Measurements from ENCODE around the gene CCDC157. TPM values are rescaled to one million over a fixed set of nuclear protein-coding genes. Genes with fewer than 3 reads are reported as not detected.

CCDC157 gene
- total RNA-seq, 2 experiments from 2014 or later: 2.2 to 2.4 TPM

- DNase-seq (peak; percentile 52), ATAC-seq (peak; percentile 43)
- ChIA-PET POLR2A (interaction anchor here (0.8 to 8.7 kb wide), 6 partner anchors 9 to 30 kb away, joined by 3 to 68 read pairs (median 3); partner anchors contain the start of genes CASTOR1 and TBC1D10A), CTCF (interaction anchor here (1.2 to 9.5 kb wide), 4 partner anchors 9 to 21 kb away, joined by 3 to 81 read pairs (median 4); partner anchors contain the start of genes CASTOR1 and TBC1D10A)
- intact Hi-C loops (cut with micrococcal nuclease): loop anchor here (2.0 kb wide), 1 partner anchor 15 kb away; no protein-coding TSS in a partner anchor
- H3K4me3 Mint-ChIP-seq: peak overlapping the region; percentile 4
- no peaks in the 10 kb centered on the region for H3K27me3 Mint-ChIP-seq
- peaks cover 14% of the 10 kb centered on the region for H3K36me3 Mint-ChIP-seq (ENCODE audit: low read depth)
- no peaks in the 10 kb centered on the region for H3K9me3 Mint-ChIP-seq
- peak overlapping the region; percentile 85 for H3K27ac Mint-ChIP-seq
- no peak for TF ChIP-seq CTCF (IDR thresholded peaks at IDR 0.05)
- peaks cover 91% of the 10 kb centered on the region for H3K4me1 Mint-ChIP-seq (ENCODE audit: low read depth)
Measured at GRCh38 chr22:30309951-30310741, 46.7 kb upstream of the CCDC157 start.

GRCh38 chr22:30310881-30311771, 45.7 kb upstream of the CCDC157 start:
- ChIA-PET POLR2A (interaction anchor here (0.8 to 8.7 kb wide), 5 partner anchors 10 to 29 kb away, joined by 3 to 68 read pairs (median 3); partner anchors contain the start of genes CASTOR1 and TBC1D10A), CTCF (interaction anchor here (1.2 to 9.5 kb wide), 4 partner anchors 10 to 23 kb away, joined by 3 to 81 read pairs (median 20); partner anchors contain the start of genes CASTOR1 and TBC1D10A)
- peaks cover 91% of the 10 kb centered on the region for H3K4me1 Mint-ChIP-seq (ENCODE audit: low read depth)
- peak overlapping the region; percentile 85 for H3K27ac Mint-ChIP-seq
- intact Hi-C loops (cut with micrococcal nuclease): loop anchor here (2.0 kb wide), 1 partner anchor 14 kb away; no protein-coding TSS in a partner anchor
- no peak for TF ChIP-seq CTCF (IDR thresholded peaks at IDR 0.05)
- ATAC-seq: no peak
- no peak overlapping the region for H3K4me3 Mint-ChIP-seq
- no peaks in the 10 kb centered on the region for H3K9me3 Mint-ChIP-seq
- H3K36me3 Mint-ChIP-seq (ENCODE audit: low read depth): peaks cover 17% of the 10 kb centered on the region
- no peak for DNase-seq
- H3K27me3 Mint-ChIP-seq: no peaks in the 10 kb centered on the region

- no peak for TF ChIP-seq CTCF (IDR thresholded peaks at IDR 0.05)
- Mint-ChIP-seq H3K4me3 (no peak overlapping the region), H3K36me3 (ENCODE audit: low read depth) (peaks cover 19% of the 10 kb centered on the region), H3K4me1 (ENCODE audit: low read depth) (peaks cover 88% of the 10 kb centered on the region), H3K27me3 (no peaks in the 10 kb centered on the region), H3K27ac (peak overlapping the region; percentile 85), H3K9me3 (no peaks in the 10 kb centered on the region)
- intact Hi-C loops (cut with micrococcal nuclease): no loop called here
- ATAC-seq (peak; percentile 45), DNase-seq (peak; percentile 61)
- POLR2A ChIA-PET: interaction anchor here (0.9 to 8.7 kb wide), 2 partner anchors 13 to 23 kb away, joined by 3 to 68 read pairs; partner anchors contain the start of genes CASTOR1 and TBC1D10A
- CTCF ChIA-PET: interaction anchor here (4.5 kb wide), 1 partner anchor 24 kb away, joined by 37 read pairs; the partner anchor contains the start of gene CASTOR1
Measured at GRCh38 chr22:30312053-30312452, 44.8 kb upstream of the CCDC157 start.

DNA sequence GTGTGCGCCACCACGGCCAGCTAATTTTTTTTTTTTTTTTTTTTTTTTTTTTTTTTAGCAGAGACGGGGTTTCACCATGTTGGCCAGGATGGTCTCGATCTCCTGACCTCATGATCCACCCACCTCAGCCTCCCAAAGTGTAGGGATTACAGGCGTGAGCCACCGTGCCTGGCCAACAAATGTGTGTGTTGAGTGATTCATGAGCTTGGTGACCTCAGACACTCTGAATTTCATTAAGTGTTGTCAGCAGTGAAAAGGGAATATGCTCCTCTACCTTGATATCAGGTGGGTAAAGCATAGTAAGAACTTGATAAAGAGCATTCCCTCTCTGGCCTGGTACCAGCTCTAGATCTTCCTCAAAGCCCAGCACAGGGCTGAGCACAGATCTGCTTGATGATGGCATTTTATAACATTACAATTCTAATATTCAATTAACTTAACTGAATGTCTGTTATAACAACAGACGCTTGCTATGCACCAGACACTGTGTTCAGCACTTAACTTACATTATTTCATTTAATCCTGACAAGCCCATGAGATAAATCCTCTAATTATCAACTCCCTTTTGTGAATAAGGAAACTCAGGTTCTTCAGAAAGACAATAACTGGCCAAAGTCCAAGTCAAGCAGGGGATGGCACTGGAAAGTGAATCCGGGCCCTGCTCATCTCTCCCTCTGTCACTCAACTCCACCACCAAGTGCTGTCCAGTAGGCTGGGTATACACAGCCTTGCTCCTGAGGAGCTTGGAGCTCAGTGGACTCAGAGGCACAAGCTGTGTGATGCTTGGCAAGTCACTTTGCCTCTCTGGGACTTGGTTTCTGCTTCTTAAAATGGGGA, 43.1 kb upstream of the CCDC157 start:
- CTCF ChIA-PET: interaction anchor here (1.0 to 4.5 kb wide), 9 partner anchors 9 to 205 kb away, joined by 3 to 37 read pairs (median 4); partner anchors contain the start of genes CASTOR1 and TBC1D10A
- peak overlapping the region; percentile 80 for H3K27ac Mint-ChIP-seq
- TF ChIP-seq CTCF (IDR thresholded peaks at IDR 0.05): no peak
- no peaks in the 10 kb centered on the region for H3K27me3 Mint-ChIP-seq
- intact Hi-C loops (cut with micrococcal nuclease): no loop called here
- peaks cover 91% of the 10 kb centered on the region for H3K4me1 Mint-ChIP-seq (ENCODE audit: low read depth)
- no peaks in the 10 kb centered on the region for H3K9me3 Mint-ChIP-seq
- peaks cover 23% of the 10 kb centered on the region for H3K36me3 Mint-ChIP-seq (ENCODE audit: low read depth)
- POLR2A ChIA-PET: interaction anchor here (0.8 to 8.7 kb wide), 5 partner anchors 10 to 25 kb away, joined by 3 to 68 read pairs (median 7); partner anchors contain the start of genes CASTOR1 and TBC1D10A
- DNase-seq: no peak
- no peak overlapping the region for H3K4me3 Mint-ChIP-seq
- ATAC-seq: no peak

Measured in activated CD8-positive, alpha-beta T cell treated with anti-CD3 and anti-CD28 coated beads for 36 hours (primary cell).